WI38 (cell line): ENCODE data around the gene MAS1.

ENCODE experiments used
- H3K4me3 ChIP-seq: 2 replicates; pipeline ENCODE4 v1.5.1; 2011; ENCODE audit warnings: low read depth, mild to moderate bottlenecking, control low read depth, low read length
- CTCF ChIP-seq: IDR thresholded peaks from 2 replicates; pipeline ENCODE4 v1.5.1; 2012; ENCODE audit warnings: low read depth, mild to moderate bottlenecking, control low read depth, low read length

MAS1 gene

GRCh38 chr6:159906400-159906799, 15.6 kb downstream of the MAS1 start:
- no peak overlapping the region for H3K4me3 ChIP-seq

GRCh38 chr6:159908535-159908934, 17.7 kb downstream of the MAS1 start:
- no peak overlapping the region for H3K4me3 ChIP-seq
- no peak for TF ChIP-seq CTCF

More at GRCh38 chr6:159906400-159906799, 15.6 kb downstream of the MAS1 start:
- TF ChIP-seq CTCF = no peak

GRCh38 chr6:159908979-159909378, 18.2 kb downstream of the MAS1 start:
- no peak for TF ChIP-seq CTCF

GRCh38 chr6:159910342-159910741, 19.6 kb downstream of the MAS1 start:
- H3K4me3 ChIP-seq = no peak overlapping the region
- no peak for TF ChIP-seq CTCF

More at GRCh38 chr6:159908979-159909378, 18.2 kb downstream of the MAS1 start:
- H3K4me3 ChIP-seq = no peak overlapping the region

- no peak overlapping the region for H3K4me3 ChIP-seq
- TF ChIP-seq CTCF = no peak
Observed at GRCh38 chr6:159913375-159913774, 22.6 kb downstream of the MAS1 start.

GRCh38 chr6:159913862-159914564, 23.2 kb downstream of the MAS1 start:
- no peak for TF ChIP-seq CTCF
- no peak overlapping the region for H3K4me3 ChIP-seq

- no peak for TF ChIP-seq CTCF
- H3K4me3 ChIP-seq = no peak overlapping the region
Observed at GRCh38 chr6:159914565-159914923, 23.8 kb downstream of the MAS1 start.
